ENCODE measurements around the gene ENTPD1. TPM values are rescaled to one million over a fixed set of nuclear protein-coding genes. Genes with fewer than 3 reads are reported as not detected.

The ENTPD1 gene
- total RNA-seq, 1 donor from 2014 or later, result 1.6 TPM

DNA sequence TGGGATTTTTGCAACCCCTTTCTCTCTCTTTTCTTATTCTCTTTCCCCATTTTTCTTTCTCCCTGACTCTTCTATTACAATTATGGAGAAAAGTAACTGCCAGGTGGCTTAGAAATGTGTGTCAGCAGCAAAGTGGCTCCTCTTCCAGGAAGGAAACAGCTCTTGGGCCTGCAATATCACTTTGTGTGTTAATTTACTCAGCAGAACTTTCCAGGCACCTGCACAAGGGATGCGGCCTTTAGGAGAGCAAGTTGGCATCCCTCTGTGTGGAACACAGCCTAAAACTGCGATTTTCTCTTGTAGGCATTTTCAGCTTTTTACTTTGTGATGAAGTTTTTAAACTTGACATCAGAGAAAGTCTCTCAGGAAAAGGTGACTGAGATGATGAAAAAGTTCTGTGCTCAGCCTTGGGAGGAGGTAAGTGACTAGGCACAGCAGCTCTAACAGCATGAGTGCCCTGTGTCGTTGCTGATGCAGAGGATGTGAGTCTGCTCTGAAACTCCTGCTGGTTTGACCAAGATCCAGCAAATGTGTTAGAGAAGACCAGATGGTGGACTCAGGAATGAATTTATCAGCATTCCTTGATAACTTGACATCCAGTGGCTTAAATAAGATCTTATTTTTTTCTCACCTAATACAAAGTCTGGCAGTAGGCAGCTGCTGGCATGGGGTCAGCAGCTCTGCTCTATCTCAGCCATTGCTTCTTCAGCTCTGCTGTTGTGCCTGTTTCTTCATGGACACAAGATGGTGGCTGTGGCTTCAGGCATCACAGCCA, 104.4 kb downstream of the ENTPD1 start:
- Histone ChIP-seq H3F3A (ENCODE audit: low read depth) (no peaks in the 10 kb centered on the region), H3K36me3 (no peaks in the 10 kb centered on the region), H3K27me3 (no peaks in the 10 kb centered on the region), H3K4me2 (no peak overlapping the region), H3K9ac (no peak overlapping the region), H2AFZ (replicated peaks) (no peak overlapping the region), H3K79me2 (ENCODE audit: low read depth) (no peaks in the 10 kb centered on the region), H3K4me3 (no peak overlapping the region), H3K9me3 (ENCODE audit: low read depth) (no peaks in the 10 kb centered on the region), H3K27ac (no peak overlapping the region), H4K20me1 (ENCODE audit: low read depth) (no peaks in the 10 kb centered on the region), H3K4me1 (no peaks in the 10 kb centered on the region)
- no peak overlapping the region for H3K4me3 Mint-ChIP-seq
- H3K36me3 Mint-ChIP-seq, result no peaks in the 10 kb centered on the region
- H3K9me3 Mint-ChIP-seq, result no peaks in the 10 kb centered on the region
- TF ChIP-seq EZH2phosphoT487 (IDR thresholded peaks at IDR 0.05) (no peak), EZH2 (IDR thresholded peaks at IDR 0.05) (no peak)
- TF ChIP-seq, protein P1, sequence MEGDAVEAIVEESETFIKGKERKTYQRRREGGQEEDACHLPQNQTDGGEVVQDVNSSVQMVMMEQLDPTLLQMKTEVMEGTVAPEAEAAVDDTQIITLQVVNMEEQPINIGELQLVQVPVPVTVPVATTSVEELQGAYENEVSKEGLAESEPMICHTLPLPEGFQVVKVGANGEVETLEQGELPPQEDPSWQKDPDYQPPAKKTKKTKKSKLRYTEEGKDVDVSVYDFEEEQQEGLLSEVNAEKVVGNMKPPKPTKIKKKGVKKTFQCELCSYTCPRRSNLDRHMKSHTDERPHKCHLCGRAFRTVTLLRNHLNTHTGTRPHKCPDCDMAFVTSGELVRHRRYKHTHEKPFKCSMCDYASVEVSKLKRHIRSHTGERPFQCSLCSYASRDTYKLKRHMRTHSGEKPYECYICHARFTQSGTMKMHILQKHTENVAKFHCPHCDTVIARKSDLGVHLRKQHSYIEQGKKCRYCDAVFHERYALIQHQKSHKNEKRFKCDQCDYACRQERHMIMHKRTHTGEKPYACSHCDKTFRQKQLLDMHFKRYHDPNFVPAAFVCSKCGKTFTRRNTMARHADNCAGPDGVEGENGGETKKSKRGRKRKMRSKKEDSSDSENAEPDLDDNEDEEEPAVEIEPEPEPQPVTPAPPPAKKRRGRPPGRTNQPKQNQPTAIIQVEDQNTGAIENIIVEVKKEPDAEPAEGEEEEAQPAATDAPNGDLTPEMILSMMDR (IDR thresholded peaks at IDR 0.05), result no peak
- H3K4me1 Mint-ChIP-seq, result no peaks in the 10 kb centered on the region
- H3K27ac Mint-ChIP-seq, result peak overlapping the region; percentile 36
- H3K27me3 Mint-ChIP-seq (ENCODE audit: insufficient read depth, low read depth), result peaks cover 6% of the 10 kb centered on the region
- DNase-seq (ENCODE audit: low spot score), result no peak

DNA sequence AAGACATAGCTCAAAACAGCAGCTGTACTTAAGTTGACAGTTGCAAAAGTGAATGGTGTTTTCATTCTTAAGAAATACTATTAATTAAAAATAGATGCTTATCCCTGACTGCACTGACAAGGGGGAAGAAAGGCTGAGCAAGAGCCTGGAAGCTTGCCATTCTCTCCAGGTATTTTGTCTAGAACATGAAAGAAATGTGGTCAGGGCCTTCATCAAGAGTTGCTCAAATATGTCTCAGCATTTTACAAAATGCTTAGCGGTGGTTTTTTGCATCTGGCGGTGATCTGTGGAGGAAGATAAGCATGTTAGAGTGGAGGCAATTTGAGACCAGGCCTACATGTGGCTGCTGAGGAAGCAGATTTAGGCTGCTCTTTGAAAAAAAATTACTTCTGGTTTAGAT, 105.4 kb downstream of the ENTPD1 start:
- no peak overlapping the region for H3K9ac ChIP-seq
- no peaks in the 10 kb centered on the region for H3K79me2 ChIP-seq (ENCODE audit: low read depth)
- Mint-ChIP-seq H3K27ac (no peak overlapping the region), H3K27me3 (ENCODE audit: insufficient read depth, low read depth) (peaks cover 6% of the 10 kb centered on the region), H3K9me3 (no peaks in the 10 kb centered on the region), H3K36me3 (no peaks in the 10 kb centered on the region), H3K4me3 (no peak overlapping the region), H3K4me1 (no peaks in the 10 kb centered on the region)
- H2AFZ ChIP-seq (replicated peaks), result no peak overlapping the region
- no peaks in the 10 kb centered on the region for H3F3A ChIP-seq (ENCODE audit: low read depth)
- no peaks in the 10 kb centered on the region for H3K27me3 ChIP-seq
- H3K27ac ChIP-seq, result no peak overlapping the region
- no peaks in the 10 kb centered on the region for H3K36me3 ChIP-seq
- H3K4me1 ChIP-seq, result no peaks in the 10 kb centered on the region
- H3K4me2 ChIP-seq, result no peak overlapping the region
- no peak overlapping the region for H3K4me3 ChIP-seq
- no peak for DNase-seq (ENCODE audit: low spot score)
- no peaks in the 10 kb centered on the region for H4K20me1 ChIP-seq (ENCODE audit: low read depth)
- TF ChIP-seq EZH2phosphoT487 (IDR thresholded peaks at IDR 0.05), result no peak
- TF ChIP-seq, protein P1 (IDR thresholded peaks at IDR 0.05), result no peak
- TF ChIP-seq EZH2 (IDR thresholded peaks at IDR 0.05), result no peak
- no peaks in the 10 kb centered on the region for H3K9me3 ChIP-seq (ENCODE audit: low read depth)

DNA sequence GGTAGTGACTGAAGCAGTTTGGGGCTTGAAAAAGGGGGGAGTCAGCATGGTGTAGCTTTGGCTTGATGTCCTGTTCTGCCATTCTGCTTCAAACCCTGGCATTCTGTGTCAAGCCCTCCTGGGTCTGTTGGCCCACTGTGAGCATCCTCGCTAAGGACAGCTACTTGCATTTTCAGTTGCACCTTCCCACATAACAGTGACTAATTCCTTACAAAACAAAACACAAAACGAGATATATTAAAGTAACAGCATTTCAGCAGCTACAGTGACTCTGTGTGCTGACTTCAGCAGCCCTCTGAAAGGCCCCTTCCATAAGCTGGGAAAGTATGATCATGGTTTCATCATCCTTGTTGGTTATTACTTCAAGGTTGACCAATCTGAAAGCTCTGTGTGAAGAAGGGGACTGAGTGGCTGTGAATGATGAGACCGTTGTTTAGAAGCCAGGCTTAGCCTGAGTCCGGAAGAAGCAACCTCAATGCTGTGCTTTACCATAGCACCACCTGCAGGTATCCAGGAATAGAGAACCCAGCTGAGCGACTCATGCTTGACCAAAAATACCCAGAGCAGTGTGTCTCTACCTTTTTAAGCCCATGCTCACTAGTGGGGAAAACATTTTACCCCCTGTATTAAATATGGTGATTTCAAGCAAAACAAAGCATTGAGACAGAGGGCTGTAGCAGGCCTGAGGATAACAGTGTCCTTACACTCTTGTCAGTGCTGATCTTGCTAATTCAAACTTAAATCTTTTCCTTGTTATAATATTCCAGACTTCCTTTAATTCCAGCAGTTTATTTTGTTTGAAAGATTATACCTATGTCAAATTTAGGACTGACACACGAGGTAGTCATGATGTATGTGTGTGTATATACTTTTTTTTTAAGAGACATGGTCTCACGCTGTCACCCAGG, 109.2 kb downstream of the ENTPD1 start:
- no peaks in the 10 kb centered on the region for H4K20me1 ChIP-seq (ENCODE audit: low read depth)
- no peaks in the 10 kb centered on the region for H3K36me3 ChIP-seq
- no peak overlapping the region for H3K9ac ChIP-seq
- H3K4me1 ChIP-seq, result no peaks in the 10 kb centered on the region
- H3K4me1 Mint-ChIP-seq, result no peaks in the 10 kb centered on the region
- no peaks in the 10 kb centered on the region for H3K9me3 ChIP-seq (ENCODE audit: low read depth)
- H3K27me3 Mint-ChIP-seq (ENCODE audit: insufficient read depth, low read depth), result peaks cover 1% of the 10 kb centered on the region
- no peak overlapping the region for H3K27ac Mint-ChIP-seq
- no peaks in the 10 kb centered on the region for H3K27me3 ChIP-seq
- H3K27ac ChIP-seq, result no peak overlapping the region
- H3K9me3 Mint-ChIP-seq, result no peaks in the 10 kb centered on the region
- H3K4me2 ChIP-seq, result no peak overlapping the region
- DNase-seq (ENCODE audit: low spot score), result peak; percentile 72
- H3K4me3 ChIP-seq, result no peak overlapping the region
- H2AFZ ChIP-seq (replicated peaks), result no peak overlapping the region
- H3K4me3 Mint-ChIP-seq, result no peak overlapping the region
- TF ChIP-seq, protein P1 (IDR thresholded peaks at IDR 0.05), result peak; percentile 73
- no peak for TF ChIP-seq EZH2phosphoT487 (IDR thresholded peaks at IDR 0.05)
- no peaks in the 10 kb centered on the region for H3F3A ChIP-seq (ENCODE audit: low read depth)
- H3K79me2 ChIP-seq (ENCODE audit: low read depth), result no peaks in the 10 kb centered on the region
- no peaks in the 10 kb centered on the region for H3K36me3 Mint-ChIP-seq

All from neural progenitor cell (in vitro differentiated cells).